ENCODE measurements around the gene TTLL10. TPM values are rescaled to one million over a fixed set of nuclear protein-coding genes. Genes with fewer than 3 reads are reported as not detected.

The TTLL10 gene
- total and polyA plus RNA-seq, 2 of the 8 experiments (the other 6 are each of a cell fraction or from before 2014, with no cell fraction given): 1.1 to 1.7 TPM

GRCh38 chr1:1228596-1229321, 55.1 kb downstream of the TTLL10 start:
- no peak overlapping the region for H2BK20ac ChIP-seq (ENCODE audit: low read length)
- peaks cover 7% of the 10 kb centered on the region for H3K23me2 ChIP-seq (ENCODE audit: low read depth, low read length)
- FAIRE-seq (no peak), DNase-seq (ENCODE audit: low read depth in 1 of 2, low spot score in 2 of 2) (no peak)
- H3K56ac ChIP-seq (replicated peaks; ENCODE audit: insufficient read length, low read depth, low read length): no peak overlapping the region
- no peak overlapping the region for H2BK15ac ChIP-seq (ENCODE audit: low read length)
- H3K79me2 ChIP-seq (ENCODE audit: control insufficient read depth in 1 of 2, insufficient read depth in 2 of 2, low read length in 2 of 2): peaks cover 6 to 44% of the 10 kb centered on the region in 2 experiments; a peak in 3 of 4 replicates
- peaks cover 2 to 22% (median 6%) of the 10 kb centered on the region in 4 experiments; a peak in 6 of 8 replicates for H3K36me3 ChIP-seq (ENCODE audit: control insufficient read depth in 2 of 4, insufficient read depth in 4 of 4, low read length in 3 of 4)
- H3K9me3 ChIP-seq (ENCODE audit: insufficient read depth in 2 of 2, low read depth in 1 of 2, low read length in 1 of 2): peaks cover 0 to 9% of the 10 kb centered on the region in 2 experiments; a peak in 2 of 4 replicates
- no peak overlapping the region for H3K14ac ChIP-seq (ENCODE audit: insufficient read length)
- H4K5ac ChIP-seq (ENCODE audit: insufficient read length, low read depth, low read length): no peak overlapping the region
- H3K4ac ChIP-seq (replicated peaks; ENCODE audit: insufficient read length, low read depth, low read length): no peak overlapping the region
- no peak overlapping the region for H2AK5ac ChIP-seq (ENCODE audit: low read depth, low read length)
- CTCF ChIA-PET (ENCODE audit: partially characterized antibody): interaction anchor here (0.6 to 6.2 kb wide), 9 partner anchors 10 to 277 kb away, joined by 3 to 28 read pairs (median 3); no protein-coding TSS in a partner anchor
- POLR2A ChIA-PET (ENCODE audit: partially characterized antibody): interaction anchor here (1.1 kb wide), 1 partner anchor 8 kb away, joined by 3 read pairs; no protein-coding TSS in a partner anchor
- H3K4me1 ChIP-seq (replicated peaks in 1 of 4; ENCODE audit: control insufficient read depth in 3 of 4, insufficient read depth in 4 of 4, low read length in 3 of 4): peaks cover 0 to 6% (median under 1%) of the 10 kb centered on the region in 4 experiments; a peak in 4 of 7 replicates
- no peak overlapping the region for H2BK5ac ChIP-seq (ENCODE audit: low read depth, low read length)
- no peak overlapping the region for H2AFZ ChIP-seq (ENCODE audit: low read length)
- no peak overlapping the region for H3K9ac ChIP-seq (replicated peaks in 1 of 4; ENCODE audit: extremely low read depth in 1 of 4, low read depth in 3 of 4, low read length in 3 of 4)
- peaks cover 41% of the 10 kb centered on the region for H3K79me1 ChIP-seq (ENCODE audit: low read depth, low read length)
- H3K18ac ChIP-seq (ENCODE audit: extremely low read depth, low read length): no peak overlapping the region
- H3K4me3 ChIP-seq (ENCODE audit: extremely low read depth in 1 of 4, insufficient read depth in 2 of 4, low read depth in 3 of 4, low read length in 4 of 4): no peak overlapping the region
- H4K91ac ChIP-seq (replicated peaks; ENCODE audit: insufficient read length, low read length): no peak overlapping the region
- H3K4me2 ChIP-seq (ENCODE audit: insufficient read depth in 1 of 2, low read depth in 2 of 2, low read length in 2 of 2): no peak overlapping the region
- TF ChIP-seq FOSL1 (IDR thresholded peaks at IDR 0.05; ENCODE audit: insufficient read depth, low read depth, low read length) (0 out of 2 replicates have a peak, but pooled peaks have one; percentile 72), ATF2 (IDR thresholded peaks at IDR 0.05; ENCODE audit: low read length) (no peak), EGR1 (IDR thresholded peaks at IDR 0.05; ENCODE audit: borderline replicate concordance, low read depth, low read length) (peak; percentile 98)
- no peak overlapping the region for H3K27ac ChIP-seq (ENCODE audit: low read depth, low read length)
- H3K23ac ChIP-seq (ENCODE audit: insufficient read length): no peak overlapping the region
- 94% methylated on average over 28 of the region's 28 CpGs; no CpG with 5 or more reads in 1 of the 2 experiments for WGBS, 2 experiments (ENCODE audit: extremely low coverage in 1 of 2, insufficient coverage in 1 of 2, insufficient read length in 1 of 2, insufficient replicate concordance in 2 of 2, low coverage in 1 of 2, low lambda C conversion rate in 2 of 2, missing lambda C conversion rate in 1 of 2)
- H2BK120ac ChIP-seq (replicated peaks; ENCODE audit: low read depth, low read length): no peak overlapping the region
- no peak overlapping the region for H2BK12ac ChIP-seq (ENCODE audit: low read depth, low read length)
- H3K27me3 ChIP-seq (replicated peaks in 1 of 4; ENCODE audit: control insufficient read depth in 3 of 4, extremely low read depth in 1 of 4, insufficient read depth in 3 of 4, low read length in 3 of 4): no peaks in the 10 kb centered on the region; a peak in 1 of 7 replicates
- H4K20me1 ChIP-seq (replicated peaks in 1 of 2; ENCODE audit: control insufficient read depth in 1 of 2, insufficient read depth in 2 of 2, low read length in 2 of 2): peaks cover 5 to 28% of the 10 kb centered on the region in 2 experiments
- no peak overlapping the region for H4K8ac ChIP-seq (ENCODE audit: extremely low read depth, insufficient read depth, low read length)

Measured in H1 (cell line).